HG03575 (cell line): ENCODE data around the gene CAMK2G.

ENCODE experiments used
- ATAC-seq: cut with Tn5 transposase; IDR thresholded peaks from one replicate; pipeline ENCODE4 v1.9.1; 2021; ENCODE audit not compliant: unreplicated experiment, insufficient number of reproducible peaks, low FRiP score; ENCODE audit errors: extremely low read depth

Gene CAMK2G

GRCh38 chr10:73765066-73765465 is 109.3 kb downstream of the CAMK2G start:
- no peak for ATAC-seq

GRCh38 chr10:73763343-73763742 is 111.0 kb downstream of the CAMK2G start:
- ATAC-seq, result no peak

- ATAC-seq, result no peak
Observed at GRCh38 chr10:73762915-73763314, 111.4 kb downstream of the CAMK2G start.
